Astrocyte (in vitro differentiated cells and primary cell): ENCODE measurements around the gene RSRC2.

Source experiments
- CTCF ChIP-seq: IDR thresholded peaks from 2 replicates; pipeline ENCODE4 v1.5.1; 2011; ENCODE audit warnings: low read depth, mild to moderate bottlenecking, inconsistent platforms, low read length, moderate library complexity; ENCODE audit not compliant: insufficient read depth
- EZH2 ChIP-seq: IDR thresholded peaks from 2 replicates; pipeline ENCODE4 v1.6.1; 2012; ENCODE audit warnings: mild to moderate bottlenecking, low read length, inconsistent platforms; ENCODE audit not compliant: insufficient read depth

DNA sequence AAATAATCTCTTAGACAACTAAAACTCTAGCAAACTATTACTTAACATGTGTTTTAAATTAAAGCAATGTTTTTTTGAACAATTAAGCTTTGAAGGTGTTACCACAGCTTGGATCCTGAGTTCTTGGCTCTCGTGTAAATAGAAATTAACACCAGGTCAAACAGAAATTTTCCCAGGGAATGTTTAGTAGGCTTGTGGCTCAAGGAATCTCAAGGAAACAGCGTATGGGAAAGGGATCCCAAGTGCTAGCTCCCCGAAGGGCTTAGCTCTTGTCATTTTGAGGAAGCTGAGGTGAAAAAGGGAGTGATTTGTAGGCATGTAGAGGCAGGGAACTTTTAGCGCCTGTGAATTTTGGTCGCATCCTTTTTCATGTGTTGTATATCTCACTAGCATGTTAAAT lies 11.8 kb upstream of the RSRC2 start:
- no peak for TF ChIP-seq CTCF
- no peak for TF ChIP-seq EZH2
